GM19035 (cell line): ENCODE results near the gene NEURL2.
"Not testable (repeated sequence)": the region's sequence is repeated elsewhere in the genome, so short reads cannot be mapped to it uniquely, and the experiment has no call there.

Source experiments
- ATAC-seq: cut with Tn5 transposase; IDR thresholded peaks from one replicate; pipeline ENCODE4 v1.9.1; 2021; ENCODE audit not compliant: unreplicated experiment

NEURL2 gene

GRCh38 chr20:45901332-45901731 is 10.3 kb upstream of the NEURL2 start:
- ATAC-seq: not testable (repeated sequence)

GRCh38 chr20:45899046-45899835 is 8.2 kb upstream of the NEURL2 start:
- no peak for ATAC-seq

- ATAC-seq: no peak
These were observed 7.3 kb upstream of the NEURL2 start for GRCh38 chr20:45898285-45898684.

- ATAC-seq: no peak
These were observed 6.7 kb upstream of the NEURL2 start for GRCh38 chr20:45897692-45898091.

- no peak for ATAC-seq
These were observed 6.3 kb upstream of the NEURL2 start for GRCh38 chr20:45897289-45897688.

- ATAC-seq: no peak
These were observed 5.7 kb upstream of the NEURL2 start for GRCh38 chr20:45896641-45897161.

GRCh38 chr20:45894797-45895196 is 3.8 kb upstream of the NEURL2 start:
- no peak for ATAC-seq

- no peak for ATAC-seq
These were observed 2.8 kb upstream of the NEURL2 start for GRCh38 chr20:45893831-45894230.

- no peak for ATAC-seq
These were observed 2.0 kb upstream of the NEURL2 start for GRCh38 chr20:45892828-45893500.

- ATAC-seq: no peak
These were observed 1.2 kb upstream of the NEURL2 start for GRCh38 chr20:45892049-45892825.

- ATAC-seq: peak; percentile 4
These were observed 677 bp downstream of the NEURL2 start for GRCh38 chr20:45890077-45890984.

GRCh38 chr20:45888681-45889080 is 2.3 kb downstream of the NEURL2 start:
- ATAC-seq: no peak

GRCh38 chr20:45887346-45887715 is 3.7 kb downstream of the NEURL2 start, which contains the start of gene SPATA25:
SPATA25 (minus strand) TSS chr20:45887622; CDS start chr20:45887590, 32 bp downstream.
- ATAC-seq: no peak

GRCh38 chr20:45886590-45887345 is 4.2 kb downstream of the NEURL2 start:
- ATAC-seq: no peak

GRCh38 chr20:45883100-45883469 is 7.9 kb downstream of the NEURL2 start:
- ATAC-seq: no peak

GRCh38 chr20:45882469-45883099 is 8.4 kb downstream of the NEURL2 start:
- no peak for ATAC-seq

GRCh38 chr20:45880988-45881788 is 9.8 kb downstream of the NEURL2 start, which contains the start of gene ZSWIM1:
ZSWIM1 (plus strand) TSS chr20:45881227; CDS start chr20:45882593, 1,366 bp downstream.
- peak; percentile 95 for ATAC-seq

- no peak for ATAC-seq
These were observed 12.8 kb downstream of the NEURL2 start for GRCh38 chr20:45878076-45878761.
